SK-MEL-5 (cell line): Measurements from ENCODE around the gene SMIM14. TPM values are rescaled to one million over a fixed set of nuclear protein-coding genes. Genes with fewer than 3 reads are reported as not detected.
"Not testable (repeated sequence)": the region's sequence is repeated elsewhere in the genome, so short reads cannot be mapped to it uniquely, and the experiment has no call there.

ENCODE experiments used
- DNase-seq: peaks from one replicate; pipeline ENCODE4 v3.0.0-alpha.2; 2016; ENCODE audit warnings: low read depth, low spot score
- in situ Hi-C: cut with HindIII; loops from 2 replicates; pipeline ENCODE4 v1.10.0; 2016; ENCODE audit warnings: low sequenced_read_pairs, high pct_unique_total_duplicates, low pct_unique_long_range_greater_than_20kb
- total RNA-seq: library from RNA; depleted of rRNA; stranded (reverse); fragments of >200 nt; shearing (Covaris generic); gene quantifications from 2 replicates; pipeline ENCODE4 v1.2.3, GENCODE V29; 2014

SMIM14 gene
- total RNA-seq, 1 experiment from 2014 or later = 13.8 TPM

DNA sequence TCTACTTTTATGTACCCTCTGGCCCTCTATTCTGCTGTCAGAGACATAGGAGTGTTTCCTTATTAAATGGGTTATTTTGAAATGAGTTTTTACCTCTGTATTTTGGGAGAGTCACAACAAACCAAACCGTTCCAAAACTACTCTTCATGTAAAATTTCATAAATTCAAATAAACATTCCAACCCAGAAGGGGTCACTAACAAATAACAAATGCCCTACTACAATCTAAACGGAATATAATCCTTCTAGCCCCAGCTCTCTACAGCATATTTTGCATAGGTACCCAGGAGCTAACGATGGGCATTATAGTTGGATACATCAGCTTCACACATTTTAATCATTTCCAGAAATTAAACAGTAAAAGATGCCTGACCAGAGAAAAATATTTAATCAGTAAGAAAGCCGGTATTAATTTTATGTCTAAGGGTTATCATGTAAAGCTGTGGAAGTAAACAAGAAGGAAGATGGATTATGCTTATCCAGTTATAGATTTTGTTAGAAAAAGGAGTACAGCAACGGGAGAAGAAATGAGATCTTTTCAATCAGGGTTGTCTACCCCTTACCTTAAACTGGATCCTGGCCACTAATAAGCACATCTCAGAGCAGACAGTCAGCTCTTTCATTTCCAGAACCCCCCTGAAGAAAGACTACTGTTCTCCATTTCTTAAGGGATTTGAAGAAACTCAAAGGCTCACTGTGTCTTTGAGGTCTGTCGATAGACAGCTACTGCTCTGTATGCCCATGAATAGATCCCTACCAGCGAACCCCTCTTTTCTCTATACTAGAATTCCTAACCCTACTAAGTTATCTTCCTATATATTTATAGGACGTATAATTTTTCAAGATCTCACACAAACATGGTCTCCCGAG, 112.6 kb downstream of the SMIM14 start:
- in situ Hi-C loops = no loop called here
- DNase-seq = peak; percentile 81

DNA sequence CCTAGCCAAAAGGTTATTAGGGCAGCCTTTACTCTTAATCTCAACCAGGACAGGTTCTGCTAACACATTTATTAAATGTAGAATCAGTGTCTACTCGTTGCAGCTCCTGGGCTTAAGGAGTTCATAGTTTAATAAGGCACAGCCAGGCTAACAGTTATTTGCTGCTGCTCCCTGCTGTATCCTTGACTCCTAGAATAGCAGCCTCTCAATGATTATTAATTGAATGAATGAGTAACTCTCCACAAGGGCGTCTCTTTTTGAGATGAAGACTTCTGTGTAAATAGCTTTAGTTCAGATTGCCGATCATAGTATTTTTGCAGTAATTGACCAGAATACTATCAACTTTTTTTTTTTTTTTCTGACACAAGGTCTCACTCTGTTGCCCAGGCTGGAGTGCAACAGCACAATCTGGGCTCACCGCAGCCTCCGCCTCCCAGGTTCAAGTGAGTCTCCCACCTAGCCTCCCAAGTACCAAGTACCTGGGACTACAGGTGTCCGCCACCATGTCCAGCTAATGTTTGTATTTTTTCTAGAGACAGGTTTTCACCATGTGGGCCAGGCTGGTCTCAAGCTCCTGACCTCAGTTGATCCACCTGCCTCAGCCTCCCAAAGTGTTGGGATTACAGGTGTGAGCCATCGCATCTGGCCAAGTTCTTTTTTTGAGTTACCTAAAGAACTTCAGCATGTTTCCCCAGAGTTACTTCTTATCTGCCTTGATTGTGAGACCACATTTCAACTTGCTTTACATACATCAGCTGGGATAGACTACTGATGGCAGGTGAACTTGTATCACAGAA, 114.3 kb downstream of the SMIM14 start:
- in situ Hi-C loops = no loop called here
- no peak for DNase-seq

DNA sequence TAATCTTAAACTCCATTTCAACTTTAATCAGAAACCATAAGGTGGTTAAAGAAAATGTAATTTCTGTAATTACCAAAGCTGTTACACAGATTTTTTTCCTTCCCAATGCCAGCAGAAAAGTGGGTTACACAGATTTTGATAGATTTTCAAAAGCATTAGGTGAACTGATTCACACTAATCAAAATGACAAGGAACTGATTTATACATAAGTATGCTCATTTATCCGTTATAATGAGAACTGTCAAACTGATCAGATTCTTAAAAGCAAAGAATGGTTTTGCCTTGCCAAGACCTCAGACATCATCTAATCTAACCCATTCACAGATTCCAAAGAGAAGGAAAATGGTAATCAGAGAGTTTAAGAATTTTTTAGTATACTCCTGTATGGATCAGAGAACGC, 116.6 kb downstream of the SMIM14 start:
- in situ Hi-C loops = no loop called here
- no peak for DNase-seq

DNA sequence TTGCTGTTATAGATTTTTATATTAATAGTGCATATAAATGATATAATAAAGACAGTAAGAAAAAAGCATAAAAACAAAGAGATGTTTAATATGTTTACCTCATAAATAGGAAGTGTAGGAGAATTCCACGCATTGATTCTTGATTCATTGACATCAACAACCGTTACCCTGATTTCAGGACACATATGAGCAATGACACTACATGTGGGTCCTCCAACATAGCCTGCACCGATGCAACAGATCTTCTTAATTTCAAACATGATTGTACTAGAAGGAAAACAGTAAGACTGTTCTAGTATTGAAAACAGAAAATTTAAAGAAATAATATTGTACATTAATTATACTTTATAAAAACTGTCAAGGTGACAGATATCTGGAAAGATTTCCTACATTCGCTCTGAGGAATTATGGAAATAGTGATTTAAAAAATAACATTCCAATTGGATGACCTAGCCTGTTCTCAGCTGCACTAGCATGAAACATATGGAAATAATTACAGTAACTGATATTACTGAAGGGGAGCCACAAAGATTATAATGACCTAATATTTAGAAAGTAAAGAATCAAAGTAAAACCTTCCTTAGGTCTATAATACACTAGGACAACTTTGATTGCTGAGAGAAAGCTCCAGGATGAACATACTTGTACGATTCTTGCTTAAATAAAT, 117.3 kb downstream of the SMIM14 start:
- no peak for DNase-seq
- in situ Hi-C loops = no loop called here

DNA sequence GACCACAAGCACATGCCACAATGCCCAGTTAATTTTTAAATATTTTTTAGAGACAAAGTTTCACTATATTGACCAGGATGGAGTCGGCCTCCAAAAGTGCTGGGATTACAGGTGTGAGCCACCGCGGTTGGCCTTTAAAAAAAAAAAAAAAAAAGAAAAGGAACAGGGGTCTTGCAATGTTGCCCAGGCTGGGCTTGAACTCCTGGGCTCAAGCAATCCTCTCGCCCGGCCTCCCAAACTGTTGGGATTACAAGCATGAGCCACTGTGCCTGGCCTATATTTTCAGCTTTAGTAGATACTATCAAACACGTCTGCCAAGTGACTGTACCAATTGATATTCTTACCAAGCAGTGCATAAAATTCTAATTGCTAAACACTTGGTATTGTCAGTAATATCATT, 120.2 kb downstream of the SMIM14 start:
- in situ Hi-C loops = no loop called here
- no peak for DNase-seq

DNA sequence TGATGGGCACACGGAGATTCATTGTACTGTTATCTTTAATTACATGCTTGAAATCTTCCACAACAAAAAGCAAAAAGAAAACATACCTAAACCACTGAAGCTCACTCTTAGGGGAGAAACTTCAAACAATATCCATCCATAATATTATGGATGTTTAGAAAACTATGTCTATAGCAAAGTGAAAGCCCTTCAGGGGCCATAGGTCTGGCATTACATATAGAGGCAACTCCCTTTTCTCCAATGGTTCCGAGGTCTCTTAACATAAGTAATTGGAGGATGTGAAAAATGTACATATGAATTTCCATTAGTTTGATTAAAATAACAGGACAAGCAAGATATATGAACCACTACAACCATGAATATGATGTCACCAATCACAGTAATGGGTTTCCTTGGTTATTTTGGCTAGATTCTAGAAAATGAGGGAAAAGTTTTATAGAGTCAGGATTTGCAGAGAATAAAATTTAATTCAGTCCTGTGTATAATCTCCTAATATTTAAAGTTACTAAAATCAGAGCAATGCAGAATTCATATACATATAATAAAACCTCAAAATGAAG, 122.2 kb downstream of the SMIM14 start:
- no peak for DNase-seq
- in situ Hi-C loops = no loop called here

DNA sequence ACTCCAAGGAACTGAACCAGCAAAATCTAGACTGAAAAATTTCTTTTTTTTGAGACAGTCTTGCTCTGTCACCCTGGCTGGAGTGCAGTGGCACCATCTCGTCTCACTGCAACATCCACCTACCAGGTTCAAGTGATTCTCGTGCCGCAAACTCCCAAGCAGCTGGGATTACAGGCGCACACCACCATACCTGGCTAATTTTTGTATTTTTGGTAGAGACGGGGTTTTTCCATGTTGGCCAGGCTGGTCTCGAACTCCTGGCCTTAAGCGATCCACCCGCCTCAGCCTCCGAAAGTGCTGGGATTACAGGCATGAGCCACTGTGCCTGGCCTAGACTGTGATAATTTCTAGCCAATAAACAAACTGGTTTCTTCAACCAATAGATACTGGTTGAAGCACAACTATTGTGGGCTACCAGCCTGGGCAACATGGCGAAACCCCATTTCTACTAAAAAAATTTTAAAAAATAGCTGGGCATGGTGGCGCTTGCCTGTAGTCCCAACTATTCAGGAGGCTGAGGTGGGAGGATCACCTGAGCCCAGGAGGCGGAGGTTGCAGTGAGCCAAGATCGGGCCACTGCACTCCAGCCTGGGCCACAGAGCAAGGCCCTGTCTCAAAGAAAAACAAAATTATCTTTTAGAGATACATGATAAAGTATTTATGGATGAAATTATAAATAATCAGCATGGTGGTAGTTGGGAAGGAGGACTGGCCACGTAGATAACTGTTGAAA, 122.8 kb downstream of the SMIM14 start:
- in situ Hi-C loops, DNase-seq: not testable (repeated sequence)

DNA sequence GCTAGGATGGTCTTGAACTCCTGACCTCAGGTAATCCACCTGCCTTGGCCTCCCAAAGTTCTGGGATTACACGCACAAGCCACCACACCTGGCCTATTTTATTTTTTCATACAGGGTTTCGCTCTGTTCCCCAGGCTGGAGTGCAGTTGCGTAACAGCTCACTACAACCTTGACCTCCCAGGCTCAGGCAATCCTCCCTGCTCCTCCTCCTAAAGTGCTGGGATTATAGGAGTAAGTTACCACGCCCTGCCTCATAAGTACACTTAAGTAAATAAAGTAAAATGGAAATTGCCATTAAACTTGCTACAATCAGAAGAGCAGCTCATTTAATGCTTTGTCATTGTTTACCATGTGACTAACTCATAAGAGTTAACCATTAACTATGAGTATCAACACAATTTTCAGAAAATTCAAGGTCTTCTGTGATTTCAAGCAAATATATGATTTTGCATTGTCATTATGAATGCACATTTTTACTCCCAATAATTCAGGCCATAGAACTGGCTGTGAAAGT, 123.7 kb downstream of the SMIM14 start:
- in situ Hi-C loops = no loop called here
- DNase-seq = no peak

DNA sequence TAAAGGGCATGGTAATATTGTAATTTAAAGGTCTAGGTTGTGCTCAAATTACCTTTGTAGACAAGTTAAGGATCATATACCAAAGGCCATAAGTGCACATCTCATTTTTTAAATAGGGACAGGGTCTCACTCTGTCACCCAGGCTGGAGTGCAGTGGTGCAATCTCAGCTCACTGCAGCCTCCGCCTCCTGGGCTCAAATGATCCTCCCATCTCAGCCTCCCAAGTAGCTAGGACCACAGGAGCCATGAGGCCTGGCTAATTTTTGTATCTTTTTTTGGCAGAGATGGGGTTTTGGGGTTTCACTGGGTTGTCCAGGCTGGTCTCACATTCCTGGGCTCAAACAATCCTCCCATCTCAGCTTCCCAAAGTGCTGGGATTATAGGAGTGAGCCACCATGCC, 124.4 kb downstream of the SMIM14 start:
- in situ Hi-C loops = not testable (repeated sequence)

DNA sequence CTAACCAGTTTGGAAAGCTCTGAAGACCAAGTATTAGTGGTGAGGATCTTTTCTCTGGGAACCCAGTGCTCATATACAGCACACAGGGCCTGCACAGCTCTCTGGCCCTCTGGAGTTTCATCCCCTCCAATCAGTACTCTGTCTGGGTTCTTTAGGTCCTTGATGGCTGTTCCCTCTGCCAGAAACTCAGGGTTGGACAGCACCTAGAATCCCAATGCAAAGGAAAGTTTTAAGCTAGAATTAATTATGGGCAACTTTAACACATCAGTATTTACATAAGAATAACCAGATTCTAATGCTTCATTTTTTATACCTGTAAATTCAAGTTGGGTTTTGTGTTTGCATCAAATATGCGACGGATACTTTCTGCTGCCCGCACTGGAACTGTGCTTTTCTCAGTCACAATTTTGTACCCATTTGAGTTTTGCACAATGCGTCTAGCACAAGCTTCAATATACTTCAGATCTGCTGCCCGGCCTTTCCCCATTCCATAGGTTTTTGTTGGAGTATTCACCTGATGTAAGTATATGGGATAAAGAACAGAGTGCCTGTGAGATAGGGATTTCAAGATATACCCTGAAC, 128.2 kb downstream of the SMIM14 start:
- no peak for DNase-seq
- in situ Hi-C loops = no loop called here

More for the DNA sequence above, 124.4 kb downstream of the SMIM14 start:
- DNase-seq = not testable (repeated sequence)

DNA sequence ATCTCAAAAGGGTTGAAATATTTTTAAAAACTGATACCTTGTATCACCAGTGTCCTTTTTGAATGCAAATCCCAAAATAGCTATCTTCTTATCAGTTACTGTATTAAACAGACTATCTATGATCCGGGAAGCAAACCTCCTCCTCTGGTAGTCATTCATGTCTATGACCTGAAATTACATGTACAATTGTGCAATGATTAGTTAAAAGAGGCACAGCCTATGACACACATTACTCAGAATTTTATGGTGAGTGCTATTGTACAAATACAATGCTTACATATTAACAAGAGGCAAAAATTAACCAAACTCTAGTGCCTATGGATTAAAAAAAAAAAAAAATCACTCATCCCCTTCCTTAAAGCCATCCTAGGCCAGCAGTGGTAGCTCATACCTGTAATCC, 133.1 kb downstream of the SMIM14 start:
- no peak for DNase-seq
- in situ Hi-C loops = no loop called here

DNA sequence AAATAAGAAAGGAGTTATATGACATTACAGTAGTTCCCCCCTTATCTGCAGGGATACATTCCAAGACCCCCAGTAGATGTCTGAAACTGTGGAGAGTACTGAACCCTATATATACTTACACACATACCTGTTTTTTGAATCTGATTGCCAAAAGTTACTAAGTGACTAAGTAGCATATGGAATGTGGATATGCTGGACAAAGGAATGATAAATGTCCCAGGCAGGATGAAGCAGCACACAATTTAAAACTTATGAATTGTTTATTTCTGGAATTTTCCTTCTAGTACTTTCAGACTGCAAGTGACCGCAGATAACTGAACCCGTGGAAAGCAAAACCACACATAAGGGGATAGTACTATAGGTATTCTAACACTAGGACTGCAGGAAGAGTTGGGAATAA, 134.1 kb downstream of the SMIM14 start:
- no peak for DNase-seq
- in situ Hi-C loops = no loop called here

DNA sequence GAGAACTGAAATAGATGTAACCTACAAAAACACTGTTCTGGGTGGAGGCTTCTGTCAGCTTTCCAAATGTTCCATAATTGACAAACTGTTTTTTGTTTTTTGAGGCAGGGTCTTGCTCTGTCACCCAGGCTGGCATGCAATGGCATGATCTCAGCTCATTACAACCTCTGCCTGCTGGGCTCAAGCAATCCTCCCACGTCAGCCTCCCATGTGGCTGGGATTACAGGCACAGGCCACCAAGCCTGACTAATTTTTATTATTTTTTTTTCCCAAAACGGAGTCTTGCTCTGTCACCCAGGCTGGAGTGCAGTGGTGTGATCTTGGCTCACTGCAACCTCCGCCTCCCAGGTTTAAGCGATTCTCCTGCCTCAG, 136.0 kb downstream of the SMIM14 start:
- in situ Hi-C loops, DNase-seq: not testable (repeated sequence)

DNA sequence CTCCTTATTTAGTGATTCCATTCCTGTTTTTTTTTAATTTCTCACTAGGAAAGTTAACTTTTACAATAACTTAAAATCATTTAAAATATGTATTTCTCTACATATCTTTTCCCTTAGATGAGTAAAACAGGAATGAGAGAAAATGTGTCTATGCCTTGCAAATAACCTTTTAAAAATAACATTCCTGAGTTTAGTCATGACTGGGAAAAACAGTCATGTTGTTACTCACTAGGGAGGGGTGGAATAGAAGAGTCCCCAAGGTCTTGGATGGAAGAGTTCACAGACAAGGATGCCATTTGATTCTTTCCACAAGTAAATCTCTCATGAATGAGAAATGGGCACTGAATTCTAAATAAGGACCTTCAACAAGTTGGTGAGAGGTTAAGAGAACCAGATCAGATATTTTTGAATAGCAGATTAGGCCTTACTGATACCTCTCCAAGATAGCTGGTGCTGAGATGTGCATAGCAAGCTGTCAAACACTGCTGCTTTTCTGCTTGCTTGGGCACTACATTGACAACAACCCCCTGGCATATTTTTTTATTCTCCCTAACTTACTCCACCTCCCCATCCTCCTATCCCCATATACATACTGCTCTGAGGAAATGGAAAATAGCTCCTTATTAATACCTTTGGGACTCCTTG, 136.5 kb downstream of the SMIM14 start:
- in situ Hi-C loops = no loop called here
- no peak for DNase-seq

DNA sequence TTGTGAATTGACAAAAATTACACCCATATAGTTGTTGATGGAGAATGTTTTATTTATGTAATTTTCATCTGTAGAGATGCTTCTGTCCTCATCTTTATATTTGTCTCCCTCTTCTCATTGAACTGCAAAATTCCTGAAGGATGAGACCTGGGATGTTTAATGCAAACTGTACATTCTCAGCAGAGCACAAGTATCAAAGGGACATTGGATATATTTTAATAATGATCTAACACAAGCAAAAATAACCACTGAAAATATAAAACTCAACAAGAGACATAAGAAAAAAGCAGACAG, 140.0 kb downstream of the SMIM14 start:
- DNase-seq = no peak
- in situ Hi-C loops = no loop called here

DNA sequence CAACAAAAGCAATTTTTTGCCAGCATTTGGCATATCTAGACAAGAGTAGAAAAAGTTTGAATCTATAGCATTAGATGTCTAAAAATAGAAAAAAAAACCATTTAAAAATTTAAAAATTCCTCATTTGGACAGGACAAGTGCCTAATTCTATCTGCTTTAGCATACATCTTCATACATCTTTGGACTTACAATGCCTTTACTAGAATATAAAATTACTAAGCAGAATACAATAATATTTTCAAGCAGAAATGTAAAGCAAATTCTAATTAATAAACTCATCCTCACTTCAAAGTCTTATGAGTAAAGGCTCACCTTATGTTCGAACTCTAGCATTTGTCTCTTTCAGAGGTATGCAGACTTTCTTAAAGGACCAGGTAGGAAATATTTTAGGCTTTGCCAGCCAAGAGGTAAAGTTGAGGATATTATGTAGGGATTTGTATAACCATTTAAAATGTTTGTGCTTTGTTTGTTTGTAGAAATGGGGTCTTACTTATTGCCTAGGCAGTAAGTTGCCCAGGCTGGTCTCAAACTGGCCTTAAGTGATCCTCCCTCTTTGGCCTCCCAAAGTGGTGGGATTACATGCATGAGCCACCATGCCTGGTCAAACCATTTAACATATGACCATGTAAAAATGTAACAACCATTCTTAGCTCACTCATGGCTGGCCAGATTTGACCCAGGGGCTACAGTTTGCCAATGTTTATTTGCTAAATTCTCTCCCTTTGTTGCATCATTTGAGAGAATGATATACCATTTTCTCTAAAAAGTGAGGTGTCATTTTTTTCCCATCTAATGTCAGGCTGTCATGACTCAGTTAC, 140.5 kb downstream of the SMIM14 start:
- no peak for DNase-seq
- in situ Hi-C loops = no loop called here
